ENCODE results near the gene ABCG2.
A peak's percentile ranks its signal among the peaks of the same experiment; 100 is the strongest.

Gene ABCG2

DNA sequence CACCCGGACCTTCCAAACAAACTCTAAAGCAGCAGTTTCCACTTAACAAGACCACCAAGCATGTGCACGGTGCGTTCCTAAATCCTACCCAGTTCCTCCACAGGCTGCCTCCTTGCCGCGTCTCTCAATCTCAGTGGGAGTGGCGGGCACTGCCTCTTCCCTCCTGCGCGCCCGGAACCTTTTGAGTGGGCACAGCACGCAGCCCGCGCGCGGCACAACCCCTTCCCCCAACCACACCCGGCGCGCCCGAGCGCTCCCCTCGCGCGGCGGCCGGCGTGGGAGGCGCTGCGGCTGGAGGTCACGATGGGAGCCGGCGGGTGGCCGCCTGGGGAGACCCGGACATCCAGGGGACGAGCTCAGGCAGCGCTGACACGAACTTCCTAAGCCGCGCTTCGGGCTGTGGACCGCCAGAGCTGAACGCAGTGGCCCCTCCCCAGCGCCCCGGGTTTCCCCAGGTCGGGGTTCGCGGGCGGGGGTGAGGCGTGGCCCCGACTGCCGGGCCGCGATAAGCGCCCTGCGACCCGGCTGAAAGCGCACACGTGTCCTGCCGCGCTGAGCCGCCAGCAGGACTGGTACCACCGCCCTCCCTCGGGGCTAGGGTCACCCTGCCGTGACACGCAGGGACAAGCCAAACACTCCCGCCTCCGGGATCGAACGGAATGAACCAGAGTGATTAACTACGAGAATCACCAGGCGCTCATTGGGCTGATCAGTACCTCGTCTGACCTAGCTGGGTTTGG lies at the start of gene ABCG2:
ABCG2 (minus strand) TSS at position 151 of the 740 bp plus-strand sequence. CDS start 18,644 bp downstream, outside the sequence.
- no peak for TF ChIP-seq CTCF (IDR thresholded peaks at IDR 0.05; ENCODE audit: extremely low read depth, insufficient read depth, missing control alignments)
- in situ Hi-C loops (cut with MboI; ENCODE audit: low pct_unique_long_range_greater_than_20kb, low sequenced_read_pairs, unreplicated experiment), result no loop called here
- DNase-seq (ENCODE audit: low spot score), result peak; percentile 52

DNA sequence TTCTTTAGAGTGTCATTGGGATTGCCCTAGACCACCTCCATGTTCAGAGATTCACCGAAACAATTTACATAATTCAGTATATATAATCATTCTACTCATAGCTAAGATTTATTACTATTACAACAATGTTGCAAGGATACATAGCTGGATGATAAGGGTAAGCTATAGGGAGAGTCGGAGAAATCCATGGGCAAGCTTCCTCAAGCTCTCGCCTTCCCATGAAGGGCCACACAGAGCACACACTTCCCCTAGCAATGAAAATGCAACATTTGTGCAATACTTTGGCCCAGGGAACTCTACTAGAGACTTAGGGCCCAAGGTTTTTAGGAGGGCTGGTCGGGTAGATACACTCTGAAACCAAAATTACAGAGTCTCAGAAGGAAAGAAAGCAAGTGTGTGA lies 49.7 kb upstream of the ABCG2 start:
- TF ChIP-seq CTCF (IDR thresholded peaks at IDR 0.05; ENCODE audit: extremely low read depth, insufficient read depth, missing control alignments), result no peak
- DNase-seq (ENCODE audit: low spot score), result no peak
- in situ Hi-C loops (cut with MboI; ENCODE audit: low pct_unique_long_range_greater_than_20kb, low sequenced_read_pairs, unreplicated experiment), result no loop called here

DNA sequence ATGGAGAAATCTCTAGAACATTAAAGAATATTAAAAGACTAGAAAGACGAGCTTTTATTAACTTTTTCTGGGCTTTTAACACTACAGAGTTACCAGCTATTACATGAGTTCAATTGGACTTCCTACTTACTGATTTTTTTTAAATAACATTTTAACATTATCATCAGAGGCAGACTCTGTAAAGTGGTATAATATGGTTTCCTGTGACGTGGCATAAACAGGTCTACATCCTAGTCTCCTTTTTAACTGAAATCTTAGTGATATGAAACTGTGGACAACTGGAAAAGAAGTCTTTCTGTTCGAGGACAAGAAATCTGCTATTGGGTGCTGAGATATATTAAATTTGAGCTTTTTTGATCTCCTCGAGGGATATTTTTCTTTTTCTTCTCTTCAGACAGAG lies 48.7 kb upstream of the ABCG2 start:
- no peak for DNase-seq (ENCODE audit: low spot score)
- in situ Hi-C loops (cut with MboI; ENCODE audit: low pct_unique_long_range_greater_than_20kb, low sequenced_read_pairs, unreplicated experiment), result no loop called here
- no peak for TF ChIP-seq CTCF (IDR thresholded peaks at IDR 0.05; ENCODE audit: extremely low read depth, insufficient read depth, missing control alignments)

GRCh38 chr4:88204882-88205281 lies 46.4 kb upstream of the ABCG2 start:
- in situ Hi-C loops (cut with MboI; ENCODE audit: low pct_unique_long_range_greater_than_20kb, low sequenced_read_pairs, unreplicated experiment), result no loop called here
- no peak for DNase-seq (ENCODE audit: low spot score)
- no peak for TF ChIP-seq CTCF (IDR thresholded peaks at IDR 0.05; ENCODE audit: extremely low read depth, insufficient read depth, missing control alignments)

GRCh38 chr4:88202443-88202842 lies 44.0 kb upstream of the ABCG2 start:
- TF ChIP-seq CTCF (IDR thresholded peaks at IDR 0.05; ENCODE audit: extremely low read depth, insufficient read depth, missing control alignments), result no peak
- DNase-seq (ENCODE audit: low spot score), result no peak
- in situ Hi-C loops (cut with MboI; ENCODE audit: low pct_unique_long_range_greater_than_20kb, low sequenced_read_pairs, unreplicated experiment), result no loop called here

GRCh38 chr4:88200186-88200585 lies 41.7 kb upstream of the ABCG2 start:
- no peak for TF ChIP-seq CTCF (IDR thresholded peaks at IDR 0.05; ENCODE audit: extremely low read depth, insufficient read depth, missing control alignments)
- DNase-seq (ENCODE audit: low spot score), result no peak
- in situ Hi-C loops (cut with MboI; ENCODE audit: low pct_unique_long_range_greater_than_20kb, low sequenced_read_pairs, unreplicated experiment), result no loop called here

All from GM13977 (cell line).